ENCODE data around the gene TMEFF1. TPM values are rescaled to one million over a fixed set of nuclear protein-coding genes. Genes with fewer than 3 reads are reported as not detected.

The TMEFF1 gene
- total and polyA plus RNA-seq, 10 of the 15 experiments (the other 5 are each of a cell fraction or from before 2014, with no cell fraction given), result 0.03 to 0.55 (median 0.11) TPM; not detected in 3

- ChIA-PET RAD21 (ENCODE audit: unreplicated experiment) (no interaction called here), SMC1A (ENCODE audit: uncharacterized antibody, unreplicated experiment) (interaction anchor here (0.8 kb wide), 1 partner anchor 11 kb away, joined by 3 read pairs; no protein-coding TSS in a partner anchor), CTCF (interaction anchor here (1.2 to 1.5 kb wide), 2 partner anchors 8 to 28 kb away, joined by 4 read pairs; no protein-coding TSS in a partner anchor), POLR2A (no interaction called here)
- H4K20me1 ChIP-seq (ENCODE audit: control insufficient read depth, insufficient read depth), result no peaks in the 10 kb centered on the region
- 42% methylated on average over 6 of the region's 6 CpGs for WGBS (ENCODE audit: insufficient coverage, insufficient replicate concordance, low lambda C conversion rate, missing lambda C conversion rate)
- H3K27ac ChIP-seq (ENCODE audit: control insufficient read depth, insufficient read depth), result no peak overlapping the region
- intact Hi-C loops (cut with micrococcal nuclease; ENCODE audit: unreplicated experiment), result no loop called here
- H3K79me2 ChIP-seq (ENCODE audit: control insufficient read depth, insufficient read depth, low read length), result no peaks in the 10 kb centered on the region
- TF ChIP-seq SMC3 (IDR thresholded peaks at IDR 0.05; ENCODE audit: borderline replicate concordance, low read length) (no peak), REST (IDR thresholded peaks at IDR 0.05; ENCODE audit: low read depth, low read length) (no peak), CHD1 (IDR thresholded peaks at IDR 0.05; ENCODE audit: low read depth, low read length) (no peak), IRF5 (IDR thresholded peaks at IDR 0.05; ENCODE audit: borderline replicate concordance) (no peak), PRDM15 (CRISPR knock-in tag; IDR thresholded peaks at IDR 0.05) (no peak), ZBTB33 (IDR thresholded peaks at IDR 0.05) (no peak), RFX5 (IDR thresholded peaks at IDR 0.05; ENCODE audit: low read depth, low read length) (no peak), ZNF622 (IDR thresholded peaks at IDR 0.05) (no peak), YY1 (IDR thresholded peaks at IDR 0.05; ENCODE audit: low read depth, low read length) (no peak)
- H3K4me3 ChIP-seq, result no peak overlapping the region
- no TSS peak for BruUV-seq (replicated peaks)
- ATAC-seq (no peak), DNase-seq (ENCODE audit: low read depth, low spot score) (no peak), FAIRE-seq (no peak)
- H3K4me2 ChIP-seq (ENCODE audit: control insufficient read depth, insufficient read depth), result no peak overlapping the region
- no peaks in the 10 kb centered on the region for H3K9me3 ChIP-seq (replicated peaks; ENCODE audit: control insufficient read depth, insufficient read depth, low read length)
- no peak overlapping the region for H2AFZ ChIP-seq (ENCODE audit: control insufficient read depth, low read depth, low read length)
- in situ Hi-C loops (cut with MboI), result no loop called here
- no peaks in the 10 kb centered on the region for H3K4me1 ChIP-seq (ENCODE audit: control insufficient read depth, insufficient read depth, low read length)
- H3K27me3 ChIP-seq (replicated peaks in 1 of 2; ENCODE audit: control insufficient read depth in 2 of 2, insufficient read depth in 2 of 2, low read length in 1 of 2), result peaks cover 0 to 11% of the 10 kb centered on the region in 2 experiments; a peak in 3 of 4 replicates
- H3K36me3 ChIP-seq (ENCODE audit: control insufficient read depth in 2 of 2, insufficient read depth in 2 of 2, low read length in 1 of 2), result no peaks in the 10 kb centered on the region
- H3K9ac ChIP-seq (ENCODE audit: control insufficient read depth, insufficient read depth, low read length), result no peak overlapping the region
Observed at GRCh38 chr9:100478192-100478591, 5.2 kb downstream of the TMEFF1 start.

Data from GM12878 (cell line).